ENCODE data around the gene ZBTB24. TPM values are rescaled to one million over a fixed set of nuclear protein-coding genes. Genes with fewer than 3 reads are reported as not detected.

Gene ZBTB24
- total and polyA plus RNA-seq, 2 experiments from 2014 or later = 3.8 to 6.9 TPM

GRCh38 chr6:109473120-109473519 lies 9.9 kb downstream of the ZBTB24 start:
- no peak for DNase-seq (ENCODE audit: low spot score)
- WGBS (ENCODE audit: low lambda C conversion rate, missing lambda C conversion rate) = 98% methylated on average over 3 of the region's 3 CpGs
- no peak overlapping the region for H3K4me2 ChIP-seq
- H3K79me2 ChIP-seq = peaks cover 38% of the 10 kb centered on the region
- H3K4me1 ChIP-seq (ENCODE audit: insufficient read depth) = peaks cover 11% of the 10 kb centered on the region
- no peak overlapping the region for H3K27ac ChIP-seq
- no peaks in the 10 kb centered on the region for H3K9me2 ChIP-seq (replicated peaks; ENCODE audit: insufficient read depth)
- no peak overlapping the region for H2AFZ ChIP-seq
- H3K4me3 ChIP-seq = no peak overlapping the region
- no peaks in the 10 kb centered on the region for H3K9me3 ChIP-seq (ENCODE audit: low read depth)
- H3K36me3 ChIP-seq (replicated peaks; ENCODE audit: insufficient read depth, low read depth) = no peaks in the 10 kb centered on the region
- TF ChIP-seq CTCF (IDR thresholded peaks at IDR 0.05; ENCODE audit: poor library complexity) (no peak), EZH2phosphoT487 (IDR thresholded peaks at IDR 0.05; ENCODE audit: low read depth, severe bottlenecking, unreplicated experiment) (no peak), EZH2 (IDR thresholded peaks at IDR 0.05; ENCODE audit: borderline replicate concordance) (no peak)
- H3K27me3 ChIP-seq = no peaks in the 10 kb centered on the region
- no peaks in the 10 kb centered on the region for H4K20me1 ChIP-seq (ENCODE audit: insufficient read depth, poor library complexity, severe bottlenecking)

GRCh38 chr6:109472132-109472995 lies 10.7 kb downstream of the ZBTB24 start:
- Histone ChIP-seq H3K36me3 (replicated peaks; ENCODE audit: insufficient read depth, low read depth) (no peaks in the 10 kb centered on the region), H3K9me3 (ENCODE audit: low read depth) (no peaks in the 10 kb centered on the region), H3K27me3 (no peaks in the 10 kb centered on the region)

GRCh38 chr6:109471105-109471810 lies 11.8 kb downstream of the ZBTB24 start:
- Histone ChIP-seq H3K9me3 (ENCODE audit: low read depth) (no peaks in the 10 kb centered on the region), H2AFZ (no peak overlapping the region), H3K36me3 (replicated peaks; ENCODE audit: insufficient read depth, low read depth) (no peaks in the 10 kb centered on the region), H3K4me1 (ENCODE audit: insufficient read depth) (no peaks in the 10 kb centered on the region), H4K20me1 (ENCODE audit: insufficient read depth, poor library complexity, severe bottlenecking) (no peaks in the 10 kb centered on the region), H3K9me2 (replicated peaks; ENCODE audit: insufficient read depth) (no peaks in the 10 kb centered on the region), H3K4me2 (no peak overlapping the region), H3K4me3 (no peak overlapping the region), H3K79me2 (peaks cover 23% of the 10 kb centered on the region), H3K27ac (no peak overlapping the region), H3K27me3 (no peaks in the 10 kb centered on the region)
- TF ChIP-seq CTCF (IDR thresholded peaks at IDR 0.05; ENCODE audit: poor library complexity) (no peak), EZH2phosphoT487 (IDR thresholded peaks at IDR 0.05; ENCODE audit: low read depth, severe bottlenecking, unreplicated experiment) (no peak), EZH2 (IDR thresholded peaks at IDR 0.05; ENCODE audit: borderline replicate concordance) (no peak)
- WGBS (ENCODE audit: low lambda C conversion rate, missing lambda C conversion rate) = 87% methylated on average over 5 of the region's 5 CpGs
- no peak for DNase-seq (ENCODE audit: low spot score)

More at GRCh38 chr6:109472132-109472995, 10.7 kb downstream of the ZBTB24 start:
- TF ChIP-seq CTCF (IDR thresholded peaks at IDR 0.05; ENCODE audit: poor library complexity) (no peak), EZH2 (IDR thresholded peaks at IDR 0.05; ENCODE audit: borderline replicate concordance) (no peak), EZH2phosphoT487 (IDR thresholded peaks at IDR 0.05; ENCODE audit: low read depth, severe bottlenecking, unreplicated experiment) (no peak)
- no peak overlapping the region for H3K4me3 ChIP-seq
- no peak overlapping the region for H2AFZ ChIP-seq
- H4K20me1 ChIP-seq (ENCODE audit: insufficient read depth, poor library complexity, severe bottlenecking) = no peaks in the 10 kb centered on the region
- H3K27ac ChIP-seq = no peak overlapping the region
- no peak for DNase-seq (ENCODE audit: low spot score)
- H3K79me2 ChIP-seq = peaks cover 34% of the 10 kb centered on the region
- WGBS (ENCODE audit: low lambda C conversion rate, missing lambda C conversion rate) = 97% methylated on average over 9 of the region's 9 CpGs
- no peaks in the 10 kb centered on the region for H3K9me2 ChIP-seq (replicated peaks; ENCODE audit: insufficient read depth)
- H3K4me2 ChIP-seq = no peak overlapping the region
- H3K4me1 ChIP-seq (ENCODE audit: insufficient read depth) = peaks cover 4% of the 10 kb centered on the region

All from hepatocyte (in vitro differentiated cells).